ENCODE measurements around the gene PBX1. TPM values are rescaled to one million over a fixed set of nuclear protein-coding genes. Genes with fewer than 3 reads are reported as not detected.

PBX1 gene
- total RNA-seq, 1 experiment from 2014 or later, result 102 TPM

DNA sequence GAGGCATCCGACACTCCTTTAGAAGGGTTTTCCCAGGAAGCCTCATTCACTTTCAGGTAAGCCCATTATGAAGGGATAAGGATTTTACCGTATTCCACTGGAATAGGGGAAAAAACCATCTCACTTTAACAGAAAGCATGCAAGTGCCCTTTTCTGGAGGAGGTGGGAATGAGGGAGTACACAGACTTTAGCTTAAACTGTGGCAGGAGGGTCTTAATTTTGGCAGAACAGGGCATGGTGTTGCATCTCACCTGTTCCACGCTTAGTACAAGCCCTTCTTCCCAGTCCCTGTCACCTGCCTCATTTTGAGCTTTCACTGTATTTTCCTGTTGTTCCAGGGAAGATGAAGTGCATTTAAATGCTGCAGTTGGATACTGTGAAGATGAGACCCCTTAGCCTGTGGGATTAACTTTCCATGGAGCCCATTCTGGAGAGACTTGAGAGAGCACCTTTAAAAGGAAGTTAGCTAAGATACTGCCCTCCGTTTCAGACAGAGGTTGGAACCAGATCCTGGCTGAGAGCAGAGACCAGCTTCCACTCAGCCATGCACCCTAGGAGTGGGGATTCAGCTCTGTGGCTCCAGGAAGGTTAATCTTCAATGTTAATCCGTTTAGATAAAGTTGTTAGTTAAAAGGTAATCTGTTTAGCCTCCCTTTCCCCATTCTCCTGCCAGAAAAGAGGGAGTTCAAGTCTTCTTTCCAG lies 42.6 kb downstream of the PBX1 start:
- Mint-ChIP-seq H3K9me3 (peaks cover 4% of the 10 kb centered on the region), H3K36me3 (peaks cover 14% of the 10 kb centered on the region), H3K4me3 (peak overlapping the region; percentile 64), H3K27ac (peak overlapping the region; percentile 100), H3K4me1 (peaks cover 90% of the 10 kb centered on the region), H3K27me3 (ENCODE audit: low read depth) (no peaks in the 10 kb centered on the region)
- CTCF ChIA-PET, result interaction anchor here (0.6 to 2.3 kb wide), 13 partner anchors 10 to 433 kb away, joined by 3 to 16 read pairs (median 6); partner anchors contain the start of gene PBX1
- TF ChIP-seq GTF2I (CRISPR knock-in tag; conservative IDR thresholded peaks at IDR 0.05) (no peak), ZSCAN18 (CRISPR knock-in tag; IDR thresholded peaks at IDR 0.05) (no peak), NFATC4 (CRISPR knock-in tag; IDR thresholded peaks at IDR 0.05) (no peak), JUN (CRISPR knock-in tag; IDR thresholded peaks at IDR 0.05) (no peak), CREB1 (CRISPR knock-in tag; IDR thresholded peaks at IDR 0.05) (no peak)
- TF ChIP-seq, protein P1, sequence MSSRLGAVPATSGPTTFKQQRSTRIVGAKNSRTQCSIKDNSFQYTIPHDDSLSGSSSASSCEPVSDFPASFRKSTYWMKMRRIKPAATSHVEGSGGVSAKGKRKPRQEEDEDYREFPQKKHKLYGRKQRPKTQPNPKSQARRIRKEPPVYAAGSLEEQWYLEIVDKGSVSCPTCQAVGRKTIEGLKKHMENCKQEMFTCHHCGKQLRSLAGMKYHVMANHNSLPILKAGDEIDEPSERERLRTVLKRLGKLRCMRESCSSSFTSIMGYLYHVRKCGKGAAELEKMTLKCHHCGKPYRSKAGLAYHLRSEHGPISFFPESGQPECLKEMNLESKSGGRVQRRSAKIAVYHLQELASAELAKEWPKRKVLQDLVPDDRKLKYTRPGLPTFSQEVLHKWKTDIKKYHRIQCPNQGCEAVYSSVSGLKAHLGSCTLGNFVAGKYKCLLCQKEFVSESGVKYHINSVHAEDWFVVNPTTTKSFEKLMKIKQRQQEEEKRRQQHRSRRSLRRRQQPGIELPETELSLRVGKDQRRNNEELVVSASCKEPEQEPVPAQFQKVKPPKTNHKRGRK (CRISPR knock-in tag; IDR thresholded peaks at IDR 0.05; ENCODE audit: borderline replicate concordance), result no peak
- TF ChIP-seq, protein P2, sequence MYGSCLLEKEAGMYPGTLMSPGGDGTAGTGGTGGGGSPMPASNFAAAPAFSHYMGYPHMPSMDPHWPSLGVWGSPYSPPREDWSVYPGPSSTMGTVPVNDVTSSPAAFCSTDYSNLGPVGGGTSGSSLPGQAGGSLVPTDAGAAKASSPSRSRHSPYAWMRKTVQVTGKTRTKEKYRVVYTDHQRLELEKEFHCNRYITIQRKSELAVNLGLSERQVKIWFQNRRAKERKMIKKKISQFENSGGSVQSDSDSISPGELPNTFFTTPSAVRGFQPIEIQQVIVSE (CRISPR knock-in tag; IDR thresholded peaks at IDR 0.05; ENCODE audit: borderline replicate concordance), result no peak
- TF ChIP-seq, protein P3, sequence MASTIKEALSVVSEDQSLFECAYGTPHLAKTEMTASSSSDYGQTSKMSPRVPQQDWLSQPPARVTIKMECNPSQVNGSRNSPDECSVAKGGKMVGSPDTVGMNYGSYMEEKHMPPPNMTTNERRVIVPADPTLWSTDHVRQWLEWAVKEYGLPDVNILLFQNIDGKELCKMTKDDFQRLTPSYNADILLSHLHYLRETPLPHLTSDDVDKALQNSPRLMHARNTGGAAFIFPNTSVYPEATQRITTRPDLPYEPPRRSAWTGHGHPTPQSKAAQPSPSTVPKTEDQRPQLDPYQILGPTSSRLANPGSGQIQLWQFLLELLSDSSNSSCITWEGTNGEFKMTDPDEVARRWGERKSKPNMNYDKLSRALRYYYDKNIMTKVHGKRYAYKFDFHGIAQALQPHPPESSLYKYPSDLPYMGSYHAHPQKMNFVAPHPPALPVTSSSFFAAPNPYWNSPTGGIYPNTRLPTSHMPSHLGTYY (CRISPR knock-in tag; IDR thresholded peaks at IDR 0.05), result no peak
- ATAC-seq (peak; percentile 18), DNase-seq (ENCODE audit: low spot score) (no peak)
- POLR2A ChIA-PET, result interaction anchor here (0.7 to 1.8 kb wide), 5 partner anchors 10 to 43 kb away, joined by 3 to 9 read pairs (median 4); partner anchors contain the start of gene PBX1

GRCh38 chr1:164602101-164602422 lies 43.1 kb downstream of the PBX1 start:
- ChIA-PET CTCF (interaction anchor here (0.6 to 2.3 kb wide), 15 partner anchors 10 to 434 kb away, joined by 3 to 16 read pairs (median 5); partner anchors contain the start of gene PBX1), POLR2A (interaction anchor here (0.7 to 1.8 kb wide), 6 partner anchors 10 to 61 kb away, joined by 3 to 9 read pairs (median 4); partner anchors contain the start of gene PBX1)
- DNase-seq (ENCODE audit: low spot score), result peak; percentile 59
- ATAC-seq, result peak; percentile 82
- peaks cover 92% of the 10 kb centered on the region for H3K4me1 Mint-ChIP-seq
- peak overlapping the region; percentile 100 for H3K27ac Mint-ChIP-seq
- H3K4me3 Mint-ChIP-seq, result peak overlapping the region; percentile 64
- H3K36me3 Mint-ChIP-seq, result peaks cover 11% of the 10 kb centered on the region
- H3K27me3 Mint-ChIP-seq (ENCODE audit: low read depth), result no peaks in the 10 kb centered on the region
- peaks cover 4% of the 10 kb centered on the region for H3K9me3 Mint-ChIP-seq
- TF ChIP-seq, protein P4, sequence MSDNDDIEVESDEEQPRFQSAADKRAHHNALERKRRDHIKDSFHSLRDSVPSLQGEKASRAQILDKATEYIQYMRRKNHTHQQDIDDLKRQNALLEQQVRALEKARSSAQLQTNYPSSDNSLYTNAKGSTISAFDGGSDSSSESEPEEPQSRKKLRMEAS (CRISPR knock-in tag; IDR thresholded peaks at IDR 0.05), result peak; percentile 59
- TF ChIP-seq NR2C2 (CRISPR knock-in tag; IDR thresholded peaks at IDR 0.05) (no peak), ETV6 (CRISPR knock-in tag; IDR thresholded peaks at IDR 0.05) (no peak), GABPB1 (CRISPR knock-in tag; IDR thresholded peaks at IDR 0.05) (no peak), FOXP4 (CRISPR knock-in tag; IDR thresholded peaks at IDR 0.05) (peak; percentile 88; the same call in 1 of the 2 replicates), EMX1 (CRISPR knock-in tag; IDR thresholded peaks at IDR 0.05) (no peak), GRHL2 (CRISPR knock-in tag; IDR thresholded peaks at IDR 0.05; ENCODE audit: insufficient replicate concordance, severe bottlenecking) (peak; percentile 62), TEAD1 (CRISPR knock-in tag; IDR thresholded peaks at IDR 0.05) (0 out of 2 replicates have a peak, but pooled peaks have one; percentile 40), ATF1 (CRISPR knock-in tag; IDR thresholded peaks at IDR 0.05) (no peak), CBFB (CRISPR knock-in tag; IDR thresholded peaks at IDR 0.05; ENCODE audit: low read depth) (no peak), FOXK1 (CRISPR knock-in tag; IDR thresholded peaks at IDR 0.05) (peak; percentile 98)
- TF ChIP-seq, protein P5, sequence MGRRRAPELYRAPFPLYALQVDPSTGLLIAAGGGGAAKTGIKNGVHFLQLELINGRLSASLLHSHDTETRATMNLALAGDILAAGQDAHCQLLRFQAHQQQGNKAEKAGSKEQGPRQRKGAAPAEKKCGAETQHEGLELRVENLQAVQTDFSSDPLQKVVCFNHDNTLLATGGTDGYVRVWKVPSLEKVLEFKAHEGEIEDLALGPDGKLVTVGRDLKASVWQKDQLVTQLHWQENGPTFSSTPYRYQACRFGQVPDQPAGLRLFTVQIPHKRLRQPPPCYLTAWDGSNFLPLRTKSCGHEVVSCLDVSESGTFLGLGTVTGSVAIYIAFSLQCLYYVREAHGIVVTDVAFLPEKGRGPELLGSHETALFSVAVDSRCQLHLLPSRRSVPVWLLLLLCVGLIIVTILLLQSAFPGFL (CRISPR knock-in tag; IDR thresholded peaks at IDR 0.05; ENCODE audit: borderline replicate concordance), result no peak
- TF ChIP-seq, protein P6, sequence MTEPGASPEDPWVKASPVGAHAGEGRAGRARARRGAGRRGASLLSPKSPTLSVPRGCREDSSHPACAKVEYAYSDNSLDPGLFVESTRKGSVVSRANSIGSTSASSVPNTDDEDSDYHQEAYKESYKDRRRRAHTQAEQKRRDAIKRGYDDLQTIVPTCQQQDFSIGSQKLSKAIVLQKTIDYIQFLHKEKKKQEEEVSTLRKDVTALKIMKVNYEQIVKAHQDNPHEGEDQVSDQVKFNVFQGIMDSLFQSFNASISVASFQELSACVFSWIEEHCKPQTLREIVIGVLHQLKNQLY (CRISPR knock-in tag; IDR thresholded peaks at IDR 0.05), result no peak
- TF ChIP-seq, protein P7, sequence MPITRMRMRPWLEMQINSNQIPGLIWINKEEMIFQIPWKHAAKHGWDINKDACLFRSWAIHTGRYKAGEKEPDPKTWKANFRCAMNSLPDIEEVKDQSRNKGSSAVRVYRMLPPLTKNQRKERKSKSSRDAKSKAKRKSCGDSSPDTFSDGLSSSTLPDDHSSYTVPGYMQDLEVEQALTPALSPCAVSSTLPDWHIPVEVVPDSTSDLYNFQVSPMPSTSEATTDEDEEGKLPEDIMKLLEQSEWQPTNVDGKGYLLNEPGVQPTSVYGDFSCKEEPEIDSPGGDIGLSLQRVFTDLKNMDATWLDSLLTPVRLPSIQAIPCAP (CRISPR knock-in tag; IDR thresholded peaks at IDR 0.05), result no peak
